ENCODE measurements around the gene DDO.

- TF ChIP-seq CTCF (conservative IDR thresholded peaks at IDR 0.05; ENCODE audit: low read depth, low read length) = no peak
- TF ChIP-seq ELK1 (IDR thresholded peaks at IDR 0.05; ENCODE audit: borderline replicate concordance, low read depth, low read length) = no peak
These were observed 3.0 kb downstream of the DDO start for GRCh38 chr6:110412360-110412759.
